AG08396 (cell line): ENCODE measurements around the gene PTPN5.
"Not testable (repeated sequence)": the region's sequence is repeated elsewhere in the genome, so short reads cannot be mapped to it uniquely, and the experiment has no call there.

Experiments used
- DNase-seq: peaks from one replicate; pipeline ENCODE4 v3.0.0; 2012; ENCODE audit warnings: low spot score, mixed read lengths

Gene PTPN5

GRCh38 chr11:18682466-18682865 lies 109.1 kb downstream of the PTPN5 start:
- no peak for DNase-seq

GRCh38 chr11:18681949-18682348 lies 109.6 kb downstream of the PTPN5 start:
- not testable (repeated sequence) for DNase-seq
